ENCODE data around the gene SMYD3.

The SMYD3 gene

DNA sequence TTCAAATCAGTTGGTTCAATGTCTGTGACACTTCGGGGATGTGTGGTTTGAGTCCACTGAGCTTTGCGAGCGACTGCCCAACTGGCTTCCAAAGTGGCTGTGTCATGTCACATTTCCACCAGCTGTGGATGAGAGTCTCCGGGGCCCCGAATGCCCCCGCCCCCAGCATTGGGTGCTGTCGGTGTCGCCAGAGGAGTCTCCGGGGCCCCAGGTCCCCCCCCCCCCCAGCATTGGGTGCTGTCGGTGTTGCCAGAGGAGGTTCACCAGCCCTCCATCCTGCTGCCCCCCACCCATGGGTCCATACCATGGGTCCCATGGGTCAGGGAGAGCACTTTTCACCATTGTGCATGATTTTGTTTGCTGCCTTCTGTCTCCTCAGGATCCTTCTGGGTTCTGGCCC is 9.0 kb upstream of the SMYD3 start:
- DNase-seq: no peak

DNA sequence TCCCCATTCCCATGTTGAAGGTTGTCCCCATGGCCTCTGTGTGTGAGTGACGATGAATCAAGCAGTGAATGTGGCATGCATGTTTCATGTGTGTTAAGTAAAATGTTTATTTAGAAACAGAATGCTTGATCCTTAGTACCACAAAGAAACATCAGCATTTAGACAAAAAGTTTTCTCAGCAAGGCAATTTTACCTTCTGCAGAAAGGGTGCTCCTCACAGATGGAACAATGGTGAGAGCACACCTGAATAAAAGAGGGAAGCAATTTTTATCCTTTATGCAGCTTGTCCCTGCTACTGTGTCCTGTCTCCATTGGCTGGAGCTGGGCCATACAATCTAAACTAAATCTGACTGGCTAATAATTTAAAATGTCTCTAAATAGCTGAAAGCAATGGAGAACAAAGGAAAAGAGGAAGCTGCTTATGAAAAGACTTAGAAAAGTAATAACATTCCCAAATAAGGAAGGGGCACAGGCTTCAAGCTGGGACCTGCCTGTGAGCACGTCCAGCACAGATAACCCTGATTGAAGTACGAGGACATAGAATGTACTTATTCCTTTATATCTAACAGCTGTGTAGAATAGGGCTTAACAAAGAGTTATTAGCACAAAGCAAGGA is 8.4 kb upstream of the SMYD3 start:
- no peak for DNase-seq

DNA sequence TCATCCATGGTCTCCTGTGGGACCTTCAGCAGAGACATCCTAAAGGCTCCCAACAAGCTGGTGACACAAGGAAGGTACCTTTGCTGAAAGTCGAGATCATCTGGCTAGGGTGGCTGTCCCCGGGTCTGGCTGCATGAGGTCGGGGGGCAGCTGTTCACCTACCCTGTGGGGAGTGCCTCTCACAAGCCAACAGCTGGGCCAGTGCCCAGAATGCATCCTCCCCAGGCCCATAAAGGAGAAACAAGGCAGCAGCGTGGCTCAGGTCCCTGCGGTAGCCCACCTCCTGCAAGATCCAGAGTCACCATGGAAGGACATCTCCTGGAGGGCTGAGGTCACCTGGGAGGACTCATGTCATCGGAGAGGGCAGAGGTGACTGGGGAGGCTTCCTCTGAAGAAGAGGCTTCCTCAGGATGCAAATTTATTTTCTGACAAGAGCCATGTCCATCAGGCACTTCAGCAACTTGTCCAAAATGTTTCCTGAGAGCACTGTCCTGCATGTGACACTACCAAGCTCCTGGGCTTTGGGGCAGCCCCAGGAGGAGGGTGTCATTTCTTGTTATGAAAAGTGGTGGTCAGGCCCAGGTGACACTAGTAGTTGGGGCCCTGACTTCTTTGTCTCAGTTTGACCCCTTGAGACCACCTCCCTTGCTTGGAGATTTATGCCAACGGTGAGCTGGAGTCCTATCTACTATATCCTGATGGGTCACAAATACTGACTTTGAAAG is 6.7 kb upstream of the SMYD3 start:
- DNase-seq: no peak

DNA sequence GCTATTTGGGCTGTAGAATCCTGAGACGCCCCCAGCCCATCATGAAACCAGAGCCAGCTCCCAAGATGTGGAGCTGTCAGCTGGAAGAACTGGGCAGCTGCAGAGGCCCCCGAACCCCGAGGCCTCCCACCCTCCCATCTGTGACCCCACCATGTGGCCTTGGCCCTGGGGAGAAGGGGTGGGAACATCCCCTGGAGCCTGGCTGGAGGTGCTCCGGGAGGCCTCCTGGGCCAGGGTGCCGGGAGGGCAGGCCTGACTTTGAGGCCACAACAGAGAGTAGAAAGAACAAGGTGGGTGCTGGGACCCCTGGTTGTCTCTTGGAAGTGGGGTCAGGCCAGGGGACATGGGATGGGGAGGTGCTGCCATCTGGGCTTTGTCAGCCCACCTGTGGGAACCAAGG is 6.0 kb upstream of the SMYD3 start:
- DNase-seq: no peak

DNA sequence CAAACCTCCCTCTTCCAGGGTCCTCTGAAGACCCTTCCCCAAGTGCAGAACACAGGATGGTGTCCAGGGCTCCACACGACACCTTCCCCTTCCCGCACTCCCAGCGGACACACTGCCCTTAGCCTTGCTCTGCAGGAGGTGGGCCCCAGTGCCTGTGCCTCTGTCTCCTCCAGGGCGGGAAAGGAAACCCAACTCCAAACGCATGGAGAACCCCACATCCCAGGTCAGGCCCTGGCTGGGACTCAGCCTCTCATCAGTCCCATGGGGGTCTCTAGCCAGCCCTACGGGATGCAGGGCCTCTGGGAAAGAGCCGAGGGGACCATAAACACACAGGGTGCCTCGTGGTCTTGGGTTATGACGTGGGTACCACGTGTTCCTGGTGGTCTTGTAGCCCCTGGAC is 5.6 kb upstream of the SMYD3 start:
- no peak for DNase-seq

DNA sequence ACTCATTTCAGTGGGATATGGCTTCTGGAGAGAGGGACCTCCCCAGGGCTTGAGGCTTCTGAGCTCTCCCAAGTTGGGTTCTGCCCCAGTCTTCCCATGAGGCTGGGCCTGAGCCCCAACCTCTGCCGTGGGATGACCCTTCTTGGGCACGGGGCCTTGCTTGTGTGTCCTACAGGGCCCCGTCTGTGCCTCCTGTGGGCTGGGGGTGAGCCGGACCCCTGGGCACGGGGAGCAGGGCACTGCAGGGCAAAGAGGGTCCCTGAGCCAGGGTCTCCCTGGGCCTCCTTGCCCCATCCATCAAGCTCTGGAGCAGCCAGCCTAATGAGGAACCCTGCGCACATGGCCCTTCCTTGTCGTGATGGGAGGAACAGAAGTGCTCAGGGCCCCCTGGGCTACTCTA is 5.2 kb upstream of the SMYD3 start:
- DNase-seq: no peak

DNA sequence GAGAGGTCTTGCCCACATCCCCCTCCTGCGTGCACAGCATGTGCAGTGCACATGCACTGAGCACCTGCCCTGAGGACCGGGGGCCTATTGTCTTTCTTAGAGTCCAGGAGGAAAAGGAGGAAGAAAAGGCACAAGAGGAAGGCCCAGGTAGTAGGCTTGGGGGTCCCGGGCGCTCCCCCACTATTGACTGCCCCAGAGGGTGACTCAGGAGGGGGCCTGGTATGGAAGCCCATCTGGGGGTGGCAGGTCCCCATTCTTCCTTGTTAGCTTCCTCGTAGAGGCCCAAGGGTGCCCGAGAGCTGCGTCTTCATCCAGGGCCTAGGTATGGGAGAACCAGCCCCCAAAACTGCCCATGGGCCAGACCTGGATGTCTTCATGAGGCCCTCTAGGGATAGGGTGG is 4.1 kb upstream of the SMYD3 start:
- DNase-seq: no peak

DNA sequence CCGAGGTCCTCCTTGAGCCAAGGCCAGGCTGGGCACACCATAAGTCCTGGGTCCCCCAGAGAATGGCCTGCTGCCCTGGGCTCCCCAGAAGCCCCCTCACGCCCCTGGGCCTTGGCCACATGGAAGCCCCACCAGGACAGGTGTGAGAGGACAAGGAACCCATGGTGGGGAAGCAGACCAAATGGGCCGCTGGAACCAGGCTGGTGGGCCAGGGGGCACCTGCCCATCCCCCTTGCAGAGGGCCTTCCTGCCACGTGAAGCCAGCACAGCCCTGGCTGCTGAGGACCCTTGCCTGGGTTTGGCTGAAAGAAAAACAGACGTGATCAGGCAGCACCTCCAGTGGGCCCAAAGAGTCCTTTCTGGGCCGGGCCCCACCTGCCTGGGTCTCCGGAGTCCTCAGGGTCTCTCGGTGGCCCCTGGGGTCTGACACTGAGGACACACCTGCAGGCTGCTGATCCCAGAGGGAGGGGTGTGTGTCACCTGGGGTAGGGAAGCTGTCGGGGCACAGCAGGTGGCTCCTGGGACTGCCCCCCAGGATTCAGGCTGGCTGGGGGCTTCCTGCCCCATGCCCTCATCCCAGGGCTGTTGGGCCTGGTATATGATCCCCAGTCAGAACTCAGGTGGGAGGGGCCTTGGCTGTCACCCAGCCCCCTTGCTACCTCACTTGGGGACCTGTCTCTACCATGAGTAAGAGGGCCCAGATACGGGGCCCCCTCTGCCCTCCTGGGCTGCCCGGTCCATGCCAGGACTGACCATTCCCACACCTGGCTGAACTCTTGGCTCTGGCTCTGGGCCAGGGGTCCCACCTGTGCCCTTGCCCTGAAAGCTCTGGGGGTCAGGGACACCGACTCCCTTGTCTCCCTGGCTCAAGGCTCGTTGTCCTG is 3.3 kb upstream of the SMYD3 start:
- DNase-seq: no peak

DNA sequence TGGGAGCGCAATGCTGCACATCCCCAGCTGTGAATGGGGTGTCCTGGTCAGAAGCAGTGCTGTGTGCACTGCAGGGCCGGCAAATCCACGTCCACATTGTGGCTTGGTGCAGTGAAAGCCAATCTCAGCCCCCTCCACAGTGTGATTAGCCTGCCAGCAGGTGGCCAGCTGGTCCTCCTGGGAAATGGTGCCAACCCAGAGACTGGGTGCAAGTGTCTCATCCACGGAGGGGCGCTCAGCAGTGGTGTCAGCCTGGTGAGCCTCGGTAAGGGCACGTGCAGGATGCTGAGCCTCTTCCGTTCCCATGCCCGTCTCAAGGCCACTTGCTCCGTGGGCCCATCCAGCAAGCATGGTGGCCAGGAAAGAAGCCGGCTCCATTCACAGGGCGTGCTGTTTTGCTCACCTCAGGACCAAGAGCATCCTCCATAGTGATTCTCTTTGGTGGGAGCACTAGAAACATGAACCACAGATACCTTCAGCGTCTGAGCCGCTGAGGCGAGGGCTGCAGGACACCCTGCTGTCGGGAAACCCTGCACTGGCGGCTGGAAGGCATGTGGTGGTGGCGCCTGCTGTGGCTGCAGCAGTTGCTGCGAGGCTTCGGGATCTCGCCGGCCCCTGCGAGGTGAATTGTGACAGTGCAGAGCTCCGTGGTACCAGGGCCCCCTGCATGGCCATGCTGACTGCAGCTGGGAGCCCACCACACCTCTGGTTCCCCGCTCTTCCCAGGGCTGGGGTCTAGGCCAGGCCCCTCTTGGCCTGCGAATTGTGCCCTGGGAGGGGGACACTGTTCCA is 2.0 kb upstream of the SMYD3 start:
- no peak for DNase-seq

DNA sequence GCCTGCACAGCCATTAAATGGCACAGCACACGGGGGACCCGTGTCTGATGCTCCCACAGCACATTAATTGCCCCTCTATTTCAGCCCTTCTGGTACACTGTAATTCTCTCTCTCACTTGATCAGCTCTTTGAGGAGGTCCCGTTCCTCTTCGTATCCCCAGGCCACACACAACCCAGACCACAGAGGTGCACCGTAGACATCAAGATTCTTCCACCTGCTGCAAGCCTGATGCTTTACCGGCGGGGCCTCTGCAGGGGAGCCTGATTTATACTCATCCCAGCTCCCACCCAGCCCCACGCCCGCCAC is 759 bp downstream of the SMYD3 start:
- peak in 2 of 51 donors; percentile 8 to 35 for DNase-seq

DNA sequence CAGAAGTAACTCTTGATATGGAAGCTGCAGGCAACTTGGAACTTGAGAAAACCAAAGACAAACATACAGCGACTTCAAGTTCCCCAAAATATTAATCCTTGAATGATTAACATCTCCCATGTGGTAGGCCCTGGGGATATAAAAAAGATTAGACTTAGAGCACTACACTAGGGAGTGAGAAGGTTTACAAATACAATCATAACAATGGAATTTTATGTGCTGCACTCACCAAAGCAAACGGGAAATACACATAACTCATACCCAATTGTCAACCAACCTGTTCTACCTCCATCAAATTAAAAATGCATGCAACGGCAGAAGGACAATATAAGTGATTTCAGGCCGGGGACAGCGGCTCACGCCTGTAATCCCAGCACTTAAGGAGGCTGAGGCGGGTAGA is 3.7 kb downstream of the SMYD3 start:
- DNase-seq: no peak

DNA sequence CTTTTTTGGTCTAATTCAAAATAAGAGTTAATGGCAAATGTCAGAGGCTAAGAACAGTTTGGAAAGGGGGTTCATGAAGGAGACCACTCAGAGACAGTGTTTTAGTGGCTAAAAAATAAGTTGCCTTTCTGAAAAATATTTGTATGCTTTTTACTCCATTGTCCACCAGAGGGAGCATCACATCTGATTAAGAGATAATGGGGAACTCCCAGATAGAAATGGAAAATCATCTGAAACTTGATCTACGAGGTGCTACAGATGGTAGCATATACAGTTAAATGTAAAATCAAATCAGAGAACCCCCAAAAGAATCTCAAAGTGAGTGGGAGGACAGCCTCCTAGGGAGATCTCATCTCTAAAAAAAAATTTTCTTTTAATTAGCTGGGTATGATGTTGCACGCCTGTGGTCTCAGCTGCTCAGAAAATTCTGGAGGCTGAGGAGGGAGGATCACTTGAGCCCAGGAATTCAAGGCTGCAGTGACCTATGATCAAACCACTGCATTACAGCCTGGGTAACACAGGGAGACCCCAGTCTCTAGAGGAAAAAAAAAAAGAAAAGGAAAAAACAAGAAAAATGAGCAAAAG is 9.7 kb downstream of the SMYD3 start:
- peak in 1 of 51 donors; percentile 53 for DNase-seq

DNA sequence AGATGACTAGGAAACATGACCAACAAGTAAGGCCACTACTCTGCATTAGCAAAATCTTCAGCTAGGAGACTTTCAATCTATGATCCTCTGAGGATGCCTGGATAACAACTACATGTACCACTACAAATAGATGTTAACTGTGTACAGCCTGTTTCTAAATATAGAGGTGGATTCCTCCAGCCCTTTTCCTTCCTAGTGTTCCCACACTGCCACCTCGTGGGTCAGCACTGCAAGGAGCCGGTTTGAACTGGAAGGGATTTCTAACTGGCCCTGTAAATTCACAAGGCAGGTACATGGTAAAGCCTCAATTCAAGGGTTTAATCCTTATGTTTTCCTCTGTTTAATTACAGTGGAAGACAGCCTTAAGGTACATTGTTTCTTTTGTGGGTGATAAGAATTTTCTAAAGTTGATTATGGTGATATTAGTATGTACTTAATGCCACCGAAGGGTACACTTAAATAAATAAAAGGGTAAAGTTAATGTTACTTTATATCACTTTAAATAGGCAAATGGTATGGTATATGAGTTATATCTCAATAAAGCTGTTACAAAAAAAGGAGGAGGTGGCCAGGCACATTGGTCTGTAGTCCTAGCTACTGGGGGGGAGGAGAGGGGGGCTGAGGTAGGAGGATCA is 14.4 kb downstream of the SMYD3 start:
- peak in 34 of 51 donors; percentile 1 to 71 (median 42) for DNase-seq

DNA sequence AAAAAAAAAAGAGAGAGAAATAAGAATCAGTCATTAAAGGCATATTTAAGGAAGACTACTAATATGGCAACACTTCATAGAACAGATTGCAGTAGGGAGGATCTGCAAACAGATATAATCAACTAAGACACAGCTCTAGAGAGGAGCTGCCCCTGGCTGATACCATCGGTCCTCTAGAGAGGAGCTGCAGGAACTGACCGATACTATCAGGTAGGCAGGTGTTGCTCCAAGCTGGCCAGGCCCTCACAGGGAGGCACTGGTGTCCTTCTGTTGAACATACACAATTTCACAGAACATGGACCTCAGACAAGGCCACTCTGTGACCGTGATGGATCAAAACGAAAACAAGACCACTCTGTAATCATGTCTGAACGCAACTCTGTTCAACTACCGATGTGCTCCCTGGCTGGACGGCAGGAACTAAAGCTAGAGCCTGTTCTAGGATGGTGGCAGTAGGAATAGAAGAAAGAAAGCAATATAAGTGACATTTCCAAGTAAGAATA is 15.5 kb downstream of the SMYD3 start:
- DNase-seq: no peak

DNA sequence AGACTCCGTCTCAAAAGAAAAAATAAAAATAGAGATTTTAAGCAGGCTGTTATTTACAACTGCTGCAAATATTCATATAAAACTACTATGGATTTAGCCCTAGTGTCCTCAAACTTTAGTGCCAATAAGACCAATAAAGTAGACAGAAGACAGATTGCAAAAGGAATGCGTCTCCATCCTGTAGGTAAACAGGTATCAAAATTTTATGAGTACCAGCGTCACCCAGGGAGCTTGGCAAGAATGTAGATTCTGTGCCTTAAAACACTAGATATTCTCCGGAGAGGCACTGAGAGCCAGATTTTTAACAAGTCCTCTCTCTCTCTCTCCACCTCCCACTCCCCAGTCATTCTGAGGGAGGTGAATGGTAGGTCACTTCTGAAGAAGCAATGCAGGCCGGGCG is 18.4 kb downstream of the SMYD3 start:
- DNase-seq: no peak

DNA sequence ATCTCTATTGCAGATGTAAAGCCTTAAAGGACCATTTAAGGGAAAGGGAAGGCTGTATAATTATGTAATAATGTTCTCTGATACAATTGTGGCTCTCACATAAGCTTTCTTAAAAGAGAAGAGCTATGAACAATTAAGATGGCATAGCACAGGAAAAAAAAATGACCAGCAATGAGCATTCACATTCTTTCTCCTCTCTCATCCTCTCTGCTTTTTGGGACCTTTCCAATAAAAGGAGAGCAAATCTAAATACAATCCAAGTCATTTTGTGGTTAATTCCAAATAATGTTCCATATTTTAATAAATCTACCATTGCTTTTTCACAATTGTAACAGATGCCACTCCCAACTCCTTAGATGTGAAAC is 23.5 kb downstream of the SMYD3 start:
- DNase-seq: no peak

DNA sequence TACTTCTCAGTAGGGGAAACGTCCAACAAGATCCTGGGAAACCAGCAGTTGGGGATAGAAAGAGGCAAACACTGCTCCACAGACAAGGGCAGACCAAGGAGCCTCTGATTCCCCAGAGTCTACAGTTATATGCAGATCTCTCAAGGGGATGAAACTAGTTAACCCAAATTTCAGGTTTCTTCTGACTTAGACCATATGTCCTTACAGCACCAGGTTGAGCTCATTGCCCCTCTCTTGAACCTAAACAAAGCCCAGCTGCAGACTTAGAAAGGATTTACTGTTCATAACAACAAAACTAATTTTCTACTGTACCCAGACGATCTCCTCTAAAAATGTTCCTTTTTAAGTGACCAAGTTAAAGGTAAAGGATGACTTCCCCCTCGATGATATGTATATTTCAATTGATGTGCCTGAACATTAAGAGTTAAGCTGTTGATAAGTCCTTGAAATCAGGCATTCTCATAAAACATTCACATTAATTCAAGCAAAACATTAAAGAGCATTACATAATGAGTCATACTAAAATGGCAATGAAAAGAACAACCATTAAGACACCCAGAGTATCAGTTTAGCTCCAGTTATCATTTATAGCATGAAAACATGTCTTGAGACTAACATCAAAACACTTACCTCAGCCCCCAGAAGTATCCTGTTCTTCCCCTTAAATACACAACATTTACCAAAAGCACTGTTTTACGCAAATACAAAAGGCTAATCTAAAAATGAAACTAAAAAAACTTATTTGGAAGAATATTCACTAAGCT is 24.1 kb downstream of the SMYD3 start:
- DNase-seq: no peak

DNA sequence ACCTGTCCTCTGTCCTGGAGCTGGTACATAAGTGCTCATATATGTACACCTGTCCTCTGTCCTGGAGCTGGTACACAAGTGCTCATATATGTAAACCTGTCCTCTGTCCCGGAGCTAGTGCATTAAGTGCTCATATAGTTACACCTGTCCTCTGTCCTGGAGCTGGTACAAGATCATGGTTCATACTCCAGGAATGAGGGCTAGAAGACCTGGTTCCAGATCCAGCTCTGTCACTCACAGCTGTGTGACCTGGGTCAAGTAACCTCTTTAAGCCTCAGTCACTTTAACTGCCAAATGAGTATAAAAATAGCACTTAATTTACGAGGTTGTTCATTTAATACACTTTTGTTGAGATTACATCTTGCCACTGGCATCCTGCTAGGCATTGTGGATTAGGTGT is 28.0 kb downstream of the SMYD3 start:
- no peak for DNase-seq

DNA sequence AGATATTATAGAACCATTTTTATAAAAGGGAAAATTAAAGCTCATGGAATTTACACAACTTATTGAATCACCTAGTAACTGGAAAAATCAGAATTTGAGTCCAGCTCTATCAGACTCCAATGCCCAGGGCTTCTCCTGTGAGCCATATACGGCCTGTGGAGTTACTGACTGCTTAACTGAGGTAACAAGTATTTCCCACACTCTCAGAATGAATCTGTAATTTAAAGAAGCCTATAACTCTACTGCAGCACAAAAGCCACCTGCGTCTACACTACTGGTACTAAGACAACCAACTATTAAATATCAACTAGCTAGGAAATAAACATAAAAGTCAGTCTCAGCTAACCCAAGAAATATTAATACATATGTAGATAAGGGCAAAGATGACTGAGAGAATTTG is 29.4 kb downstream of the SMYD3 start:
- no peak for DNase-seq

DNA sequence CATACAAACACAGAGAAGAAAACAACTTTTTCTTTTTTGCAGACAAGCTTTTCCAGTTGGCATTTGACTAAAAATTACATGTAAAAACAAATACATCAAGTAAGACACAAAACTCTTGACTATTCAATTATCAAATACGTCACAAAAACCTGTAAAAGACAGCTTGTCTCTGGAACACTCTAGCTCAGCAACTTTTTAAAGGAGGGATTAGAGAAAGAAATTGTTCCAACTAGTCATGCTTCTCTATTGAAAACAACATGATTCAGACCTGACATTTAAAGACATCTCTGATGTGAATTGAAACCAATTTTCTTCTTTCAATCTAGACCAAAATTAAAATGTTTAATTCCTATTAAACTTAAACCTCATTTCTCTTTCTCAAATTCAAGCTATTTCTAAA is 30.3 kb downstream of the SMYD3 start:
- no peak for DNase-seq

Data from hypothalamus (tissue), 51 donors.